Astrocyte (in vitro differentiated cells and primary cell): ENCODE measurements around the gene CIART. TPM values are rescaled to one million over a fixed set of nuclear protein-coding genes. Genes with fewer than 3 reads are reported as not detected.

Experiments
- DNase-seq: peaks from one replicate; pipeline ENCODE4 v3.0.0-alpha.2; 2010; ENCODE audit warnings: low read depth
- FAIRE-seq: peaks from 2 replicates; lab custom pipeline; 2011; peaks lifted over from hg19 to GRCh38; lab: Jason Lieb, UNC
- H2AFZ ChIP-seq: 2 replicates; pipeline ENCODE4 v1.6.0; 2012; ENCODE audit warnings: low read depth, low read length, inconsistent platforms
- H3K27ac ChIP-seq: 2 replicates; pipeline ENCODE4 v1.5.1; 2011; ENCODE audit warnings: low read depth, low read length, inconsistent platforms
- H3K27me3 ChIP-seq: 2 replicates; pipeline ENCODE4 v1.6.0; 2011; ENCODE audit warnings: low read length, inconsistent platforms; ENCODE audit not compliant: insufficient read depth
- H3K36me3 ChIP-seq: 2 replicates; pipeline ENCODE4 v1.5.1; 2011; ENCODE audit warnings: low read length, inconsistent platforms; ENCODE audit not compliant: insufficient read depth
- H3K4me1 ChIP-seq: 2 replicates; pipeline ENCODE4 v1.5.1; 2011; ENCODE audit warnings: low read length, inconsistent platforms; ENCODE audit not compliant: insufficient read depth
- H3K4me2 ChIP-seq: 2 replicates; pipeline ENCODE4 v1.6.0; 2012; ENCODE audit warnings: low read length, inconsistent platforms
- H3K4me3 ChIP-seq: 2 replicates; pipeline ENCODE4 v1.5.1; 2011; ENCODE audit warnings: low read depth, mild to moderate bottlenecking, low read length, inconsistent platforms; ENCODE audit not compliant: insufficient read depth
- H3K79me2 ChIP-seq: 2 replicates; pipeline ENCODE4 v1.6.0; 2012; ENCODE audit warnings: mild to moderate bottlenecking, low read length, inconsistent platforms; ENCODE audit not compliant: insufficient read depth
- H3K9ac ChIP-seq: 2 replicates; pipeline ENCODE4 v1.6.0; 2012; ENCODE audit warnings: mild to moderate bottlenecking, low read length, inconsistent platforms
- H3K9me3 ChIP-seq: 2 replicates; pipeline ENCODE4 v1.5.1; 2012; ENCODE audit warnings: low read depth, mild to moderate bottlenecking, low read length, inconsistent platforms; ENCODE audit not compliant: insufficient read depth
- H4K20me1 ChIP-seq: 2 replicates; pipeline ENCODE4 v1.6.0; 2012; ENCODE audit warnings: low read length, inconsistent platforms; ENCODE audit not compliant: insufficient read depth
- H3K27ac Mint-ChIP-seq: one replicate; pipeline ENCODE4 v1.8.0; 2021; ENCODE audit warnings: mild to moderate bottlenecking, mixed read lengths; ENCODE audit not compliant: unreplicated experiment
- H3K27me3 Mint-ChIP-seq: one replicate; pipeline ENCODE4 v1.8.0; 2021; ENCODE audit warnings: low read depth, mixed read lengths; ENCODE audit not compliant: unreplicated experiment
- H3K36me3 Mint-ChIP-seq: one replicate; pipeline ENCODE4 v1.8.0; 2021; ENCODE audit warnings: low read depth, mixed read lengths; ENCODE audit not compliant: unreplicated experiment
- H3K4me1 Mint-ChIP-seq: one replicate; pipeline ENCODE4 v1.8.0; 2021; ENCODE audit warnings: low read depth, mixed read lengths; ENCODE audit not compliant: unreplicated experiment
- H3K4me3 Mint-ChIP-seq: one replicate; pipeline ENCODE4 v1.8.0; 2021; ENCODE audit warnings: mild to moderate bottlenecking, moderate library complexity, mixed read lengths; ENCODE audit not compliant: unreplicated experiment
- H3K9me3 Mint-ChIP-seq: one replicate; pipeline ENCODE4 v1.8.0; 2021; ENCODE audit warnings: mild to moderate bottlenecking, mixed read lengths; ENCODE audit not compliant: unreplicated experiment
- EZH2 ChIP-seq: IDR thresholded peaks from 2 replicates; pipeline ENCODE4 v1.6.1; 2012; ENCODE audit warnings: mild to moderate bottlenecking, low read length, inconsistent platforms; ENCODE audit not compliant: insufficient read depth
- total RNA-seq: library from RNA; stranded (reverse); gene quantifications from 2 replicates; pipeline ENCODE4 v1.2.1, GENCODE V29; 2021
- TF ChIP-seq, protein P1 (sequence below): IDR thresholded peaks from 2 replicates; pipeline ENCODE4 v1.5.1; 2011; ENCODE audit warnings: low read depth, mild to moderate bottlenecking, inconsistent platforms, low read length, moderate library complexity; ENCODE audit not compliant: insufficient read depth

The CIART gene
- total RNA-seq, 1 donor from 2014 or later: 4.8 TPM

DNA sequence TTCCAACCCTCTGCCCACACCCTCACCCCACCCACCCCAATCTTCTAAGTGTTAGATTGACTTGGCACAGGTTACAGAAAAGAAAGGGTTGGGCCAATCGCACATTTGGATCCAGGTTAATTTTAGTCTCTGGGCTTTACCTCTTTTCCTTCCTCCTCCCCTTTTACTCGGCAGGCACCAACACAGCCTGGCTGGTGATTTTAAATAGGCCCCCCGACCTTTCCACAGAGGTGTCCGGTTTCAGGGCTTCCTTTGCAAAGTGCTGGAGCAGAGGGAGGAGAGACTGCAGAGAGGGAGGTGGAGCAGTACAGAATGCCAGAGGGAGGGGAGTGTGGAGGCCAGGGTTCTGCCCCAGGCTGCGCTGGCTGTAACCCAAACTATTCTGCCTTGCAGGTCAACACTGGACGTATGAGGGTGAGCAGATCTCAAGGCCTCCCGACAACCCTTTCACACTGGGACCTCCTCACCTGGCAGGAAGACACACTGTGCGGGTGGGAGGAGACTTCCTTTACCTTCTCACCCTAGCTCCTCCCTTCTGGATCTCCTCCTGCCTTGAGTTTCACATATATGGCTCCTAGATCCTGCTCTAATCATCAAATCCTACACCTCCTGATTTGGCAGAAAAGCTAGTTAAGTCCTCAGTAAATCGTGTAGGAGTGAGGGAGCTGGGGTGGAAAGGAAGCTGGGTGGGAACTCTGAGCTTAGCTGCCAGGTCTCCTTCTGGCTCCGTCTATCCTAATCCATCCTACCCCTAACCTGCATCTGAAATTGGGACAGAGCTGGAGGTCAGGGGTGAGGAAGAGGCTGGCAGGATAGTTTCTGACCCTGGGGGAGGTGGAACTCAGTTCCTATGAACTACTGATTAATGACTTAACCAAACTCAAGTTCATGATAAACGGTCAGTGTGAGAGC is 22.3 kb upstream of the CIART start:
- DNase-seq (no peak), FAIRE-seq (no peak)
- Histone ChIP-seq H3K4me3 (no peak overlapping the region), H3K4me2 (peak overlapping the region; percentile 6), H3K79me2 (no peaks in the 10 kb centered on the region), H3K27ac (no peak overlapping the region), H3K27me3 (peaks cover 28% of the 10 kb centered on the region), H3K4me1 (peaks cover 25% of the 10 kb centered on the region), H3K9me3 (no peaks in the 10 kb centered on the region), H3K36me3 (peaks cover 8% of the 10 kb centered on the region), H3K9ac (no peak overlapping the region), H4K20me1 (no peaks in the 10 kb centered on the region), H2AFZ (no peak overlapping the region)
- H3K27ac Mint-ChIP-seq: peak overlapping the region; percentile 11
- H3K27me3 Mint-ChIP-seq: no peaks in the 10 kb centered on the region
- peak overlapping the region; percentile 77 for H3K4me3 Mint-ChIP-seq
- no peaks in the 10 kb centered on the region for H3K36me3 Mint-ChIP-seq
- H3K9me3 Mint-ChIP-seq: no peaks in the 10 kb centered on the region
- TF ChIP-seq EZH2: no peak
- TF ChIP-seq, protein P1, sequence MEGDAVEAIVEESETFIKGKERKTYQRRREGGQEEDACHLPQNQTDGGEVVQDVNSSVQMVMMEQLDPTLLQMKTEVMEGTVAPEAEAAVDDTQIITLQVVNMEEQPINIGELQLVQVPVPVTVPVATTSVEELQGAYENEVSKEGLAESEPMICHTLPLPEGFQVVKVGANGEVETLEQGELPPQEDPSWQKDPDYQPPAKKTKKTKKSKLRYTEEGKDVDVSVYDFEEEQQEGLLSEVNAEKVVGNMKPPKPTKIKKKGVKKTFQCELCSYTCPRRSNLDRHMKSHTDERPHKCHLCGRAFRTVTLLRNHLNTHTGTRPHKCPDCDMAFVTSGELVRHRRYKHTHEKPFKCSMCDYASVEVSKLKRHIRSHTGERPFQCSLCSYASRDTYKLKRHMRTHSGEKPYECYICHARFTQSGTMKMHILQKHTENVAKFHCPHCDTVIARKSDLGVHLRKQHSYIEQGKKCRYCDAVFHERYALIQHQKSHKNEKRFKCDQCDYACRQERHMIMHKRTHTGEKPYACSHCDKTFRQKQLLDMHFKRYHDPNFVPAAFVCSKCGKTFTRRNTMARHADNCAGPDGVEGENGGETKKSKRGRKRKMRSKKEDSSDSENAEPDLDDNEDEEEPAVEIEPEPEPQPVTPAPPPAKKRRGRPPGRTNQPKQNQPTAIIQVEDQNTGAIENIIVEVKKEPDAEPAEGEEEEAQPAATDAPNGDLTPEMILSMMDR: no peak
- H3K4me1 Mint-ChIP-seq: peaks cover 49% of the 10 kb centered on the region

DNA sequence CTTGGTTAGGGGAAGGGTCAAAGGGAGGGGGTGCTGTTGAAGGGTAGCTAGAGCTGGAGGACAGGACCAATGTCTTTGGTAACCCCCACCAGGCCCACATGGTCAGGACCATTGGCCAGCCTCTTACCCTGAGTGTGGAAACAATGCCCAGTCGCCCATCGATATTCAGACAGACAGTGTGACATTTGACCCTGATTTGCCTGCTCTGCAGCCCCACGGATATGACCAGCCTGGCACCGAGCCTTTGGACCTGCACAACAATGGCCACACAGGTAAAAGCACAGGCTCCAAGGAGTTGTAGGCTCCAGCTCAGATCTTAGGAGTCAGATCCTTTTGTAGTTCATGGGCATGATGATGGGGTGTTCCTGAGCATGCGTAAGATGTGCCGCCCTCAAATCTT is 21.0 kb upstream of the CIART start:
- Mint-ChIP-seq H3K27me3 (no peaks in the 10 kb centered on the region), H3K36me3 (no peaks in the 10 kb centered on the region), H3K9me3 (no peaks in the 10 kb centered on the region), H3K27ac (no peak overlapping the region), H3K4me3 (no peak overlapping the region), H3K4me1 (peaks cover 42% of the 10 kb centered on the region)
- H3K9me3 ChIP-seq: no peaks in the 10 kb centered on the region
- H3K27ac ChIP-seq: no peak overlapping the region
- no peak overlapping the region for H3K9ac ChIP-seq
- H3K27me3 ChIP-seq: peaks cover 28% of the 10 kb centered on the region
- H2AFZ ChIP-seq: no peak overlapping the region
- FAIRE-seq (no peak), DNase-seq (no peak)
- H4K20me1 ChIP-seq: no peaks in the 10 kb centered on the region
- peaks cover 16% of the 10 kb centered on the region for H3K4me1 ChIP-seq
- H3K36me3 ChIP-seq: peaks cover 12% of the 10 kb centered on the region
- no peak overlapping the region for H3K4me2 ChIP-seq
- peaks cover 3% of the 10 kb centered on the region for H3K79me2 ChIP-seq
- TF ChIP-seq EZH2: no peak
- TF ChIP-seq, protein P1: no peak
- H3K4me3 ChIP-seq: no peak overlapping the region
